Muscle of leg (tissue), 11 donors: ENCODE results near the gene TNS1. TPM values are rescaled to one million over a fixed set of nuclear protein-coding genes. Genes with fewer than 3 reads are reported as not detected.

Source experiments
- DNase-seq: peaks from one replicate; pipeline ENCODE4 v3.0.0; 2013
- H3K27ac ChIP-seq: one replicate; pipeline ENCODE4 v1.5.1; 2013; ENCODE audit warnings: mild to moderate bottlenecking, low read length, control low read depth
- H3K27me3 ChIP-seq: one replicate; pipeline ENCODE4 v1.6.1; 2013; ENCODE audit warnings: low read length; ENCODE audit not compliant: control insufficient read depth, insufficient read depth
- H3K36me3 ChIP-seq: one replicate; pipeline ENCODE4 v1.6.1; 2013; ENCODE audit warnings: low read length; ENCODE audit not compliant: control insufficient read depth, insufficient read depth
- H3K4me1 ChIP-seq: one replicate; pipeline ENCODE4 v1.6.1; 2013; ENCODE audit warnings: low read length; ENCODE audit not compliant: control insufficient read depth, insufficient read depth
- H3K4me3 ChIP-seq: one replicate; pipeline ENCODE4 v1.5.1; 2013; ENCODE audit warnings: low read length, control low read depth
- H3K9me3 ChIP-seq: replicated peaks from 2 replicates; pipeline ENCODE4 v1.6.1; 2013; ENCODE audit warnings: low read depth, low read length; ENCODE audit not compliant: control insufficient read depth
- WGBS: methylation state at CpG from one replicate; pipeline ENCODE4 v1.1.5; 2013; ENCODE audit warnings: missing lambda C conversion rate; ENCODE audit not compliant: insufficient coverage; 5-methylcytosine and 5-hydroxymethylcytosine counted together
- polyA plus RNA-seq, 8 donors: library from polyadenylated mRNA; unstranded; fragments of 120-200 nt; gene quantifications; one replicate each; pipeline versions ENCODE4 v1.2.1 to v1.2.3, GENCODE V29; 2013; ENCODE audit warnings: inconsistent platforms in 1 of 8, low replicate concordance in 1 of 8; ENCODE audit not compliant: insufficient read length in 8 of 8, insufficient read depth in 1 of 8
- total RNA-seq: library from RNA; stranded (reverse); fragments of 120-200 nt; gene quantifications from one replicate; pipeline ENCODE4 v1.2.4, GENCODE V29; 2013

TNS1 gene
- total and polyA plus RNA-seq, 9 donors = 68.1 to 129 (median 114) TPM

- peaks cover 43% of the 10 kb centered on the region for H3K4me1 ChIP-seq
- DNase-seq = no peak
- H3K27ac ChIP-seq = no peak overlapping the region
- no peak overlapping the region for H3K4me3 ChIP-seq
- WGBS = 71% methylated on average over 8 of the region's 8 CpGs
- H3K9me3 ChIP-seq = no peaks in the 10 kb centered on the region
- H3K36me3 ChIP-seq = peaks cover 13% of the 10 kb centered on the region
- no peaks in the 10 kb centered on the region for H3K27me3 ChIP-seq
Observed at GRCh38 chr2:217975626-217976025, 27.2 kb downstream of the TNS1 start.

- WGBS = 82% methylated on average over 5 of the region's 8 CpGs
- no peak overlapping the region for H3K4me3 ChIP-seq
- peaks cover 13% of the 10 kb centered on the region for H3K36me3 ChIP-seq
- H3K27ac ChIP-seq = no peak overlapping the region
- peaks cover 36% of the 10 kb centered on the region for H3K4me1 ChIP-seq
- no peaks in the 10 kb centered on the region for H3K9me3 ChIP-seq
- H3K27me3 ChIP-seq = no peaks in the 10 kb centered on the region
- DNase-seq = no peak
Observed at GRCh38 chr2:217974389-217975005, 28.3 kb downstream of the TNS1 start.

- no peak overlapping the region for H3K27ac ChIP-seq
- DNase-seq = no peak
- no peaks in the 10 kb centered on the region for H3K27me3 ChIP-seq
- H3K9me3 ChIP-seq = no peaks in the 10 kb centered on the region
- H3K4me1 ChIP-seq = peaks cover 26% of the 10 kb centered on the region
- H3K4me3 ChIP-seq = no peak overlapping the region
- WGBS = 82% methylated on average over 11 of the region's 11 CpGs
- H3K36me3 ChIP-seq = peaks cover 13% of the 10 kb centered on the region
Observed at GRCh38 chr2:217973008-217973787, 29.6 kb downstream of the TNS1 start.

GRCh38 chr2:217972490-217972889 is 30.3 kb downstream of the TNS1 start:
- Histone ChIP-seq H3K27ac (no peak overlapping the region), H3K36me3 (peaks cover 13% of the 10 kb centered on the region), H3K4me1 (peaks cover 20% of the 10 kb centered on the region), H3K4me3 (no peak overlapping the region), H3K27me3 (no peaks in the 10 kb centered on the region), H3K9me3 (no peaks in the 10 kb centered on the region)
- DNase-seq = peak; percentile 57
- WGBS = no CpG with 5 or more reads among the region's 1 CpG

GRCh38 chr2:217972037-217972436 is 30.8 kb downstream of the TNS1 start:
- peaks cover 20% of the 10 kb centered on the region for H3K4me1 ChIP-seq

GRCh38 chr2:217971166-217971565 is 31.6 kb downstream of the TNS1 start:
- H3K27ac ChIP-seq = no peak overlapping the region
- no peaks in the 10 kb centered on the region for H3K27me3 ChIP-seq
- H3K4me1 ChIP-seq = peaks cover 23% of the 10 kb centered on the region
- peaks cover 13% of the 10 kb centered on the region for H3K36me3 ChIP-seq
- 100% methylated on average over 1 of the region's 5 CpGs for WGBS
- no peak for DNase-seq
- H3K9me3 ChIP-seq = no peaks in the 10 kb centered on the region
- no peak overlapping the region for H3K4me3 ChIP-seq

More at GRCh38 chr2:217972037-217972436, 30.8 kb downstream of the TNS1 start:
- Histone ChIP-seq H3K27ac (no peak overlapping the region), H3K27me3 (no peaks in the 10 kb centered on the region), H3K36me3 (peaks cover 13% of the 10 kb centered on the region), H3K4me3 (no peak overlapping the region), H3K9me3 (no peaks in the 10 kb centered on the region)
- WGBS = no CpG with 5 or more reads among the region's 1 CpG
- DNase-seq = no peak

- Histone ChIP-seq H3K4me1 (peaks cover 29% of the 10 kb centered on the region), H3K36me3 (peaks cover 7% of the 10 kb centered on the region), H3K27ac (no peak overlapping the region), H3K9me3 (no peaks in the 10 kb centered on the region), H3K27me3 (no peaks in the 10 kb centered on the region), H3K4me3 (no peak overlapping the region)
- DNase-seq = no peak
Observed at GRCh38 chr2:217970206-217970605, 32.6 kb downstream of the TNS1 start.

GRCh38 chr2:217969588-217969987 is 33.2 kb downstream of the TNS1 start:
- H3K27me3 ChIP-seq = no peaks in the 10 kb centered on the region
- WGBS = no CpG with 5 or more reads among the region's 1 CpG
- DNase-seq = no peak
- peaks cover 3% of the 10 kb centered on the region for H3K36me3 ChIP-seq
- H3K9me3 ChIP-seq = no peaks in the 10 kb centered on the region
- H3K27ac ChIP-seq = no peak overlapping the region
- H3K4me1 ChIP-seq = peaks cover 35% of the 10 kb centered on the region
- H3K4me3 ChIP-seq = no peak overlapping the region

- no peak for DNase-seq
- peaks cover 39% of the 10 kb centered on the region for H3K4me1 ChIP-seq
- no peaks in the 10 kb centered on the region for H3K9me3 ChIP-seq
- H3K27me3 ChIP-seq = no peaks in the 10 kb centered on the region
- no CpG with 5 or more reads among the region's 1 CpG for WGBS
- H3K36me3 ChIP-seq = peaks cover 4% of the 10 kb centered on the region
- H3K27ac ChIP-seq = no peak overlapping the region
- H3K4me3 ChIP-seq = no peak overlapping the region
Observed at GRCh38 chr2:217968023-217968422, 34.8 kb downstream of the TNS1 start.

GRCh38 chr2:217966423-217967070 is 36.2 kb downstream of the TNS1 start:
- H3K9me3 ChIP-seq = no peaks in the 10 kb centered on the region
- no peak for DNase-seq
- H3K36me3 ChIP-seq = peaks cover 4% of the 10 kb centered on the region
- 49% methylated on average over 5 of the region's 10 CpGs for WGBS
- peaks cover 31% of the 10 kb centered on the region for H3K4me1 ChIP-seq
- H3K4me3 ChIP-seq = no peak overlapping the region
- no peak overlapping the region for H3K27ac ChIP-seq
- H3K27me3 ChIP-seq = no peaks in the 10 kb centered on the region
